HG03139 (cell line): ENCODE results near the gene RPS4Y2.

Source experiments
- ATAC-seq: cut with Tn5 transposase; IDR thresholded peaks from one replicate; pipeline ENCODE4 v1.9.1; 2021; ENCODE audit not compliant: unreplicated experiment

Gene RPS4Y2

DNA sequence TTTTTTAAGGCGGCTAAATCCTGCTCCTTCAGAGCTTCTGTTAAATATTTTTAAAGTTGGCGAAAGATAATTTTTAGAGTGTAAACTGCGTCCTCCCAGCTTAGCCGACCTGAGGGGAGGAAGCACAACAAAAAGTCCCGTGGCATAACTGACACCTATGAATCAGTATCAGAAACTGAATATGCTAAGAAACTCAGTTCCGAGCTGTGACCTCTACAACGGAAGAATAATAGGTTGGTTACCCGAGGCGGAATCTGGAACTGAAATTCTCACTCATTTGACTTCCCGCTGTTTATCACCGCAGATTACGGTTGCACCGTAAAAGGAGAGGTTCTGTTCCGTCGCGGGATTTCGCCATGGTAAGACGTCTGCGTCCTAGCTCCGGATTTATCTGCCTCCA, at the start of gene RPS4Y2:
Gene RPS4Y2 (plus strand): TSS at position 301 of the 400 bp plus-strand sequence. CDS start 56 bp downstream, at position 357.
- no peak for ATAC-seq

DNA sequence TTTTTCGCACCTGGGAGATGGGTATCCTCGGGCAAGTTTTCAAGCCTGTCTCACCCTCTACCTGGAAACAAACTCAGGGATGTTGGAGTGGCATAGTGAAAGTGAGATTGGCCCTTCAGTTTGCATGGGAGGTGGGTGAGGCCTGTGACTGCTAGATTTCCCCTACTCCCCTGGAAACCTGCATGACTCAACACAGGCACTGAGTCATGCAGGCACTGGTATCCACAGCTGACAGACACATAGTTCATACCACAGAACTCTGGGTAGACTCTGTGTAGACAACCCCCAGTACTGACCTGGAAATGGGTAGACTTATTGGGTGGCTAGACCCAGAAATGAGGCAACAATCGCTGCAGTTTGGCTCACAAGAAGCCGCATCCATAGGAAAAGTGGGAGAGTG, 41.5 kb upstream of the RPS4Y2 start:
- ATAC-seq: no peak

DNA sequence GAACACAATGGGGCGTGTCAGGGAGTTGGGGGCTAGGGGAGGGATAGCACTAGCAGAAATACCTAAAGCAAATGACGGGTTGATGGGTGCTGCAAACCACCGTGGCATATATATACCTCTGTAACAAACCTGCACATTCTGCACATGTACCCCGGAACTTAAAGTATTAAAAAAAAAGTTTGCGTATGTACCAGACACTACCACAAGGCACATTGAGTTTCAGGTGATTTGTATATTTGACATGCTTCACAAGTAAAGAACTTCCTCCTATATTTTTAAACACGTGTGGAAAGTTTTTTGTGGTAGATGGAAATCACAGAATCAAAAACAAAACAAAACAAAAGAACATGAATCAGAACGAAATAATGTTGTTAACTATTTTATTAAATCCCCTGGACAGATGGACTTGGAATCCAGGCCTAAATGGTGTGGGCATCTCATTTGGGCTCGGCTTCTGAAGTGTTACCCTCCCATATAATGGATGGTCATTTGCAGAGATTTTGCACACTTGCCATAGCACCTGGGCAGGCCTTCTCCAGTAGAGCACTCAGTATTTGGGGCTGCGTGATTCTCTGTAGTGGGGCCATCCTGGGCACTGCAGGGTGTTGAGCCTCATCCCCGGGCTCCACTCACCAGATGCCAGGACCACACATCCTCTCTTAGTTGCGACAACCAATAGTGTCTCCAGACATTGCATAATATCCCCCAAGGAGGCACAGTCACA, 29.6 kb upstream of the RPS4Y2 start:
- peak; percentile 92 for ATAC-seq

DNA sequence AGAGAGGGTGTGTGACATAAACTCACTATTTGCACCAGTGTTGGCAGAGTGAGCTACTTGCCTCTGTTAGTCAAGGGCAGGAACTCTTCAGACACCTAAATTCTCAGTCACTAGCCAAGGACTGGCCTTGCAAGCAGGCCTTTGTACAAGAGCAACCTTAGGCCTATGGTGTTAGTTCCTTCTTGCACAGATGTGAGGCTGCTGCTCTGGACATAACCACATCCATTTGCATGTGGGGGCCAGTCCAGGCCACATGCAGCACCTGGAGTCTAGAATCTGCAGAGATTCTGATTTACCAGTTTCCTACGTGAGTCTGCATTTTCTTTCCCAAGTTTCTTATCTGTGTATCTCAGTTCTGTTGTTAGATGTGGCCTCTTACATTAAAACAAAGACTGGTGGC, 20.7 kb upstream of the RPS4Y2 start:
- peak; percentile 96 for ATAC-seq

DNA sequence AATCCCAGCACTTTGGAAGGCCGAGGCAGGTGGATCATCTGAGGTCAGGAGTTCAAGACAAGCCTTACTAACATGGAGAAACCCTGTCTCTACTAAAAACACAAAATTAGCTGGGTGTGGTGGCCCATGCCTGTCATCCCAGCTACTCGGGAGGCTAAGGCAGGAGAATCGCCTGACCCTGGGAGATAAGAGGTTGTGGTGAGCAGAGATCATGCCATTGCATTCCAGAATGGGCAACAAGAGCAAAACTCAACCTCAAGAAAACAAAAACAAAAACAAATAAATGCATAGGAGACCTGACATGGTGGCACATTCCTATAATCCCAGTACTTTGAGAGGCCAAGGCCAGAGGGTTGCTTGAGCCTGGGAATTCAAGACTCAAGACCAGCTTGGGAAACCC, 16.1 kb upstream of the RPS4Y2 start:
- ATAC-seq: no peak

DNA sequence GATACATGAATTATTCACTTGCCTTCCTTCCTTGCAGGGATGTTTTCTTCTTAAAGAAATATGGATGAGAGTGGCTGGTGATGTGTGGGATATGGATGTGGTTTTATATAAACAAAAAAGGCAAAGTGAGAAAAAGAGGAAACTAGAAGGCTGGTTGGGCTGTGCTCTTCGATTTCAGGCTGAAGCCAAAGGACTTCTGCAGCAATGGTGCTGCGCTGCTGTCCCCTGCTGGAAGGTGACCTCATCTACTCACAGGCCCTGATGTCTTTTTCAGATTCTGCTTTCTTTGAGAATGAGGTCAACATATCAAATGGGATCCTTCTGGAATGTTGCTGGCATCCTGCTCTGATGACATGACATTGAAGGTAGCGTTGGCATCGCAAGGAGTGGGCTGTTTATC, 15.3 kb upstream of the RPS4Y2 start:
- no peak for ATAC-seq

DNA sequence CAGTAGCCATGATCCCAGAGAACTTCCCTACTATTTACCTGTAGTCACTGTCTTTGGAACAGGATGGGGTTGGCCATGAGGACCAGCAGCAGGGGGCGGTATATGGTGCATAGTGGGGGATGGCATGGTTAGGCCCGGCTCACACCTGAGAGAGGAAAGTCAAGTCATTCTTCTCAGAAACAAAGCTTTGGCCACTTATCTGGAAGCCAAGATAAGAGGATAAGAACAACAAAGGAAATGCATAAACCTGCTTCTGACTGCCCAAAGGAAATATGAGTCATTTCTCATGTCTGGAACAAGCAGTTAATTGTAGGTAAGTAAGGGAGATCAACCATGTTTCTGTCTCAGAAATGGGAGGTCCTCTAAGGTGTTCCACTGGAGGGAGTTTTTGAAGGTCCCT, 10.8 kb upstream of the RPS4Y2 start:
- no peak for ATAC-seq

DNA sequence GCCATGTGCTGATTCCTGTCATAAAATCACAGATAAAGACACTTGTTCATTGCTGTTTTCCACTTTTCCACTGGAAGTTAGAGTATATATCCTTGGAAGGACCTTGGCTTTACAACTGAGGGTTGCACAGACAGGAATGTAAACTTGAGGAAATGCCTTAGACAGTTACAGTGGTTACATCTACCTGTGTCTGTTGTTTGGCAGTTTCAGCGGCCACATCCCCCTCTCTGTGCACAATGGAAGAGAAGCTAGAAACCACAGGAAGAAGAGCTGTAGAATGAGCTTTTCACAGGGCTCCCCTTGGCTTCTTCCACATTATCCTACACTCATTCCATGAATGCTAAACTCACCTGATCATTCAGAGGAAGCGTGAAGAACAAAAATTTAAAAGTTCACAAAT, 9.0 kb upstream of the RPS4Y2 start:
- no peak for ATAC-seq

DNA sequence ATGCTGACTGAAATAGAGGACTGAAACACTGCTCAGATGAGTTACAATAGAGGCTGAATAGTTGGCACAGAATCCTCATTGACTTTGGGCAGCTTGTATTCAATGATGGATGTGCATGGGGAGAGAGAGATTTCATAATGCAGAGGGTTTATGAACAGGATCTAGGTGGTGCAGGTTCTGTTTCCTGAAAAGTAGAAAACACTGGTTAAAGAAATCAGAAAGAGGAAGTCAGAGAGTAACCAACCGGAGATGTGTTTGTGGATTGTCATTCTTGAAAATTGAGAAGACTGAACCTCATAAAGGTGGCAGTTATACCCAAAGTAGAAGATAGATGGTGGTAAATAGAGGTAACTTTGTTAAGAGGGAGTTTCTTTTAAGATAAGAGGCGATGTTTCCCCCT, 8.0 kb downstream of the RPS4Y2 start:
- ATAC-seq: no peak

DNA sequence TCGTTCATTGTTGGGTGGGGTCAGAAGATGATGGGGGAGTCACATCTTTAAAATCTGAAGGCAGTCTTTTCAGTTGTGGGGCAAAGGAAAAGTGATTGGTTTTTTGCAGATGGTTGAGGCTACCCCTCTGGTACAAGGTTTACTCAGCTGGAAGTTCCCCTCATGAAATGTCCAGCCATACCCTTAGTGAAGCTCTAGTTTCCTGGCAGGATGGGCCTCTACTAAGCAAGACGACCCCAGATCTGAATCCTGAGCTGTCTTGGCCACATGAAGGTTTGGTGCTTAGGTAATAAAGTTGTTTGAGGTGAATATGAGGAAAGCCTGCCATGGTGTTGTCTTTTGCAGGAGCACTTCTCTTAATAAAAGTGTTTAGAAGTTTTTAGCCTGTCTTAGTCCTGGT, 9.2 kb downstream of the RPS4Y2 start:
- ATAC-seq: no peak

DNA sequence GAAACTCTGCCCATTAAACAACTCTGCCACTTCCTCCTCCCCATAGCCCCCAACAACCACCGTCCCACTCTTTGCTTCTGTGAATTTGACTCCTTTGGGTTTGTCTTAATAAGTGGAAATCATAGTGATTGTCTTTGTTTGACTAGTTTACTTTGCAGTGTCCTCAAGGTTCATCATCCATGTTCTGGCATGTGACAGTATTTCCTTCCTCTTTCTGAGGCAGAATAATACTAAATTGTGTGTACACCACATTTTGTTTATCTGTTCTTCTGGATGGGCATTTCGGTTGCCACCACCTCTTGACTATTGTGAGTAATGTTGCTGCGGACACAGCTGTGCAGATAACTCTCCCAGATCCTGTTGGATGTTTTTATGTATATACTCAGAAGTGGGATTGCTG, 14.8 kb downstream of the RPS4Y2 start:
- no peak for ATAC-seq

DNA sequence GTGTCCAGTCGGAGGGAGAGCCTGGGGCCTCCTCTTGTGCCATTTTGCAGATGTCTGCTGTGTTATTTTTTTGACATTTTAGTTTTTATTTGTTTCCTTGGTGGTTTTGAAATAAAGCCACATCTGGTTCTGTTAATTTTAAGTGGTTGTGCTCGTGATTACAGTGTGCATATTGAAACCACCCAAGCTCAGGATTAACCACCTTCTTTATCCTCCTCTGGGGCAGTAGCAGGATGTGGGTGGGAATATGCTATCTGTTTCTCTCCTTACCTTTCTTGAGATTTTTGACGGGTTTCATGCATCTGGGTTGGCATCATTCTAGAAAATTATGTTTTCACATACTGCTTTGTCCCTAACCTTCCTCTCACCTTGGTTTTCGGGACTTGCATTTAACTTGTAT, 20.2 kb downstream of the RPS4Y2 start:
- ATAC-seq: no peak

DNA sequence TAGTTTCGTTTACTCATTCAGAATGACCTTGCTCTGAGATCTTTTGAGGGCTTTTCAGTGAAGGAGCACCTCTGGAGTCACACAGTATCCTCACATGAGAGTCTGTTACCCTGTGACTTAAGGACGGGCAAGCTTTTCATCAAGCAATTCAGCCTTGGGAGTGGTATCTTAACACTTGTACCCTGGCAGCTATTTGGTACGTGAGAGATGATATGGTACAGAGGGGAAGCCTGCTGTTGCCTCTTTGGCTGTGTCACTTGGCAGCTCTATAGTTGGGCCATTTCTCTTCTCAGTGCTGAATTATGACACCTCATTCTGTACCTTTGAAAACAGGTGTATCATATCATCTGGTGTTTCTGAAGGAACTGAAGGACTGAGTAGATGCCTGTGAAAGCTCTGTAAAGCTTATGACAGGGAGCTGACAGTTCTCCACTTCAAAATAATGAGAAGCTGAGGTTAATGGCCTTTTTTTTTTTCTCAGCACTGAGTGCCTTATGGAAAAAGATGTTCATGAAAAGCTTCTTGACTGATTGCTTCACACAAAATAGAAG, 24.3 kb downstream of the RPS4Y2 start:
- no peak for ATAC-seq

DNA sequence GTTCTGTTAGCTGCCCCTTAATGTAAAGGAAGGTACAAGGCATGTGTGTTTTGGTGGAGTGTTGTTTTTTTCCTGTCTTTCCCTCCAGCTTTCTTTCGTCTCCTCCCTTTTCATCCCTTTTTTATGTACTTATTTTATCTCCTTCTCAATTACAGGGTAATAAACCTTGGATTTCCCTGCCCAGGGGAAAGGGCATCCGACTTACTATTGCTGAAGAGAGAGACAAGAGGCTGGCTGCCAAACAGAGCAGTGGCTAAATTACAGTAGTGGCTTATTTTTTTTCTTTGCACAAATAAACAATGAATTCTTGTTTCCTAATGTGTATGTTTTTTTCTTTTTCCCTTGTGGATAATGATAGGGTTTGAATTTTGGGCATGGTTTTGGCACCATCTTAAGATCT, 24.9 kb downstream of the RPS4Y2 start:
- ATAC-seq: no peak

DNA sequence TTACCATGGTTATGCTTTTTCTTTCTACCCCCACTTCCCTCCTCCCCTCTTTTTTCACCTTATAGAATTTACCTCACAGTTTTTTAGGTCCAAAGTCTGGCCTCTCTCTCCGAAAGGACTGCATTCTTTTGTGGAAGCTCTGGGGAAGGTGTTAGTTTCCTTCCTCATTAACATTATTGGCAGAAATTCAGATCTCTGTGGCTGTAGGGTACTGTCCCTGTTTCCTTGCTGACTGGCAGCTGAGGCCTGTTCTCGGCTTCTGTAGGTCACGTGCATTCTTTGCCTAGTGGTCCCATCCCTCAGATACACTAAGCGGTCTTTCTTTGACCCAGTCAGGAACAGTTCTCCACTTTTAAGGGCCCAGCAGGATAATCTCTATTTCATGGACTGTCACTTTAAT, 25.5 kb downstream of the RPS4Y2 start:
- ATAC-seq: no peak

DNA sequence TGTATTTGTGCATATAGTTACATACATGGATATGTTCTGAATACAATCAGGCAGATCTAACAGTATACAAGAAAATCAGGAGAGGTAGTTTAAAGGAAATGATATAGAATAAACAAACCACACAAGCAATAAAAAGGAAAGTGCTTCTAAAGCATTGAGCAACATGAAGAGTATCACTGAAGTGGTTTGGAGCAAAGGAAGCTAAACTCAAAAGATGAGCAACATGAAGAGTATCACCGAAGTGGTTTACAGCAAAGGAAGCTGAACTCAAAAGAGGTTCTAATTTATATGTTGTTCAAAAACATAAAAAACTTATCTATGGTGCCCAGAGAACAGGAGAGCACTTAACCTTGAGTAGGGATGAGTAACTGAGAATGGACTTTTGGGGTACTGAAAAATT, 29.1 kb downstream of the RPS4Y2 start:
- no peak for ATAC-seq

DNA sequence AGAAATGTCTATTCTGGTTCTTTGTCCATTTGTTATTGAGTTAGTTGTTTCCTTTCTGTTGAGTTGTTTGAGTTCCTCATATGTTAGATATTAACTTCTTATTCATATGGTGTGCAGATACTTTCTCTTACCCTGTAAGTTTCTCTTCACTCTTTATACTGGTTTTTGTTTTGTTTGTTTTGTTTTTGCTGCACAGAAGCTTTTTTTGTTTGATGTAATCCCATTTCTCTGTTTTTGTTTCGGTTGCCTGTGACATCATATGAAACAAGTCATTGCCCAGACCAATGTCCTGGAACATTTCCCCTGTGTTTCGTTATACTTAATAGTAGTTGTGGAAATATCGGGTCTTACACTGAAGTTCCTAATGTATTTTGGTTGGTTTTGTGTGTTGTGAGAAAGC, 31.2 kb downstream of the RPS4Y2 start:
- peak; percentile 78 for ATAC-seq

DNA sequence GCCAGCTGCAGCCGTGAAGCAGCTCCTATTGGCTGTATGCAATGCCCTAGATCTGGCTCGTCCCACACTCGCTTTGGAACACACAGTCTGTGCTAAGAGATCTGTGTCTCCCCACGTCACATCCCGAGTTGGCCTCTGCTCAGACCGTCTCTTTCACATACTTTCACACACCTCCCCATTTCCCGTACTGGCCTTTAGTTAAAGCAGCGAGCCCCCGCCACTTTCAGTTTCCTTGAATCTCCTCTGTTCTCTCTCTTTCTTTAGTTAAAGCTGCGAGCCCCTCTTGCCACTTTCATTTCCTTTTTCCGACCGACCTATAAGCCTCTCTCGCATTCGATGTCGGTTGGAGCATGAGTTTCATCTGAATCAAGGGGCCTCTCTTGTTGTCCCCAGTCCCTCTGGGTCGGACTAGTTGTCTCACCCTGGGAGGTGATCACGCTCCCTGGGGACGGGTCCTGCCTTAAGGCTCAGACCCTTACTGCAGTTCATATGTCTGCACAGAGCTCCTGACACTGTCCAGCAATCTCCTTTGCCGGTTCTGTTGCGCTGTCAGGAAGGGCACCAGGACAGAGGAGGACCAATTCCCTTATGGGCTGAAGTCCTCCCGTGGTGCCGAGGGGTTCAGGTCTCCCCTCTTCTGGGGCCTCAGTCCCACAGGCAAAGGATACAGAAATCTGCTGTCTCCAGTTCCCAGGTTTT, 42.6 kb downstream of the RPS4Y2 start:
- ATAC-seq: peak; percentile 91

DNA sequence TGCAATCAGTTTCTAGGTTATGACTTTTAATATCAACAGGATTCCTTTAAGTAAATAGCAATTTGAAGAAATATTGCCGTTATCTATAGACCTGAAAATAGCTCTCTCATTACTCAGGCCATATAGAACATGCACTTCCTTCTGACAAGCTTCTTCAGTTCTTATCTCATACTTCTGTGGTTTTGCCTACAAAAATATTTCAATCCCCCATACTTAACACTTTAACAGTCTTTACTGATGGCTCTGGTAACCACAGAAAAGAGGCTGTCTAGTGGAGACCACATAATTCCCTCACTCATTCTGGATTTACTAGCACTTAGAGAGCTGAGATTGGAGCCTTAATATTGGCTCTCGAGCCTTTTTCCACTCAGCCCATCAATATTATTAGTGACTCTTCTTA, 46.8 kb downstream of the RPS4Y2 start:
- no peak for ATAC-seq

DNA sequence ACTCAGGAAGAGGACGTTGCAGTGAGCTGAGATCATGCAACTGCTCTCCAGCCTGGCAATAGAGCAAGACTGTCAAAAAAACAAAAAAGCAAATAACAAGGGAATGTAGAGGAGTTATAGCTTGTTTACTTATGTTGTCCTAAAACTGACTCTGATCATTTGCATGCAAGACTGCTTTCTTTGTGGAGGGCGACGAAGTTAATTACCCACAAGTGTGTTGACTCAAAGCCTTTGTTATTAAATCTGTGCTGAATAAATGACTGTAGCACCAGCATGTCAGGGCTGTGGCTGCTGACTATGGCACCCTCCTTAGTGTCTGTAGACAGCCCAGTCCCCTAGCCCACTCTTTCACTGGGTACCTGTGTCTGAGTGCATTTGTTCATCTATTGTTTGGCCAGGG, 50.3 kb downstream of the RPS4Y2 start:
- no peak for ATAC-seq

DNA sequence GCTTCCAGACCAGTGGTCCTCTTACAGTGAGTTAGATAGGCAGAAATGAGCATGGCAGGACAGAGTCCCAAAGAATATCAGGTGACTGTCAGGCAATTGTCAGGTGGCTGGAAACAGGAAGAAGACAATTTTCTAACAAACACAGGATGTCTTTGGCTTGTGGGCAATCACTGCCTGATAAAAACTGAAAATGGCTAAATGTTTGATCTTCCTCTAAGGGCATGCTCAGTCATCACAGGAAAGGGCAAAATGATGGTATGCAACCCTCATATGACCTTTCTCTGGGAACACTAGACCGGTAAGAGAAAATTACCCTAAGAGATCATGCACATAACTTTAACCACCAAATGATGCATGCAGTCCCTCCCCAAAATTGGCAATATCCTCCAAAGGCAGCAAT, 57.6 kb downstream of the RPS4Y2 start:
- no peak for ATAC-seq

DNA sequence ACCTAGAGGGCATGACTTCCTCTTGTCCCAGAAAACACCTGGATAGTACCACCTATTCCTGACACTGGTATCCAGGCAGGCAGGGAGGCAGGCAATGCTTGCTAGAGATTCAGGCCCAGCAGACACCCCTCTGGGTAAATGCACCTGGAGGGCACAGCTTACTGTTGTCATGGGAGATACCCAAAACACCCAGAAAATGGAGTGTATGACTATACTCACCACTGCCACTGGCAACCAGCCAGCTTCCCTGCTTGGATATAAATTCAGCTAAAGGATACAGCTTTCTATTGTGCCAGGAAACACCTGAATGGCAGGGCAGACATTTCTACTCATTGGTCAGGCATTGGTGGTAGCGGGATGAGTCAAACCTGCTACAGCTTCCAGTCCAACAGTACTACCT, 58.9 kb downstream of the RPS4Y2 start:
- ATAC-seq: no peak

DNA sequence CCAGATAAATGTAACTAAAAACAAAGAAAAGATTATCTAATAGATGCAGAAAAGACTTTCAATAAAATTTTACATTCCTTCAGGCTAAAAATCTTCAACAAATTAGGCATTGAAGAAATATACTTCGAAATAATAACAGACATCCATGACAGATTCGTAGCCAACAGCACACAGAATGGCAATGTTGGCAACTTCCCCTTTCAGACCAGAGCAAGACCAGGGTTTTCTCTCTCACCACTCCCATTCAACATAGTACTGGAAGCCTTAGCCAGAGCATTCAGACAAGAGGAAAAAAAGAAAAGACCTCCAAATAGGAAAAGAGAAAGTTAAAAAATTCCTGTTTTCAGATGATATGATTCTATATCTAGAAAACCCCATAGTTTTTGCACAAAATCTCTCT, 61.2 kb downstream of the RPS4Y2 start:
- ATAC-seq: no peak
